ENCODE results near the gene KDM4F. TPM values are rescaled to one million over a fixed set of nuclear protein-coding genes. Genes with fewer than 3 reads are reported as not detected.

Gene KDM4F
- total and polyA plus RNA-seq, 2 of the 8 experiments (the other 6 are each of a cell fraction or from before 2014, with no cell fraction given) = not detected

DNA sequence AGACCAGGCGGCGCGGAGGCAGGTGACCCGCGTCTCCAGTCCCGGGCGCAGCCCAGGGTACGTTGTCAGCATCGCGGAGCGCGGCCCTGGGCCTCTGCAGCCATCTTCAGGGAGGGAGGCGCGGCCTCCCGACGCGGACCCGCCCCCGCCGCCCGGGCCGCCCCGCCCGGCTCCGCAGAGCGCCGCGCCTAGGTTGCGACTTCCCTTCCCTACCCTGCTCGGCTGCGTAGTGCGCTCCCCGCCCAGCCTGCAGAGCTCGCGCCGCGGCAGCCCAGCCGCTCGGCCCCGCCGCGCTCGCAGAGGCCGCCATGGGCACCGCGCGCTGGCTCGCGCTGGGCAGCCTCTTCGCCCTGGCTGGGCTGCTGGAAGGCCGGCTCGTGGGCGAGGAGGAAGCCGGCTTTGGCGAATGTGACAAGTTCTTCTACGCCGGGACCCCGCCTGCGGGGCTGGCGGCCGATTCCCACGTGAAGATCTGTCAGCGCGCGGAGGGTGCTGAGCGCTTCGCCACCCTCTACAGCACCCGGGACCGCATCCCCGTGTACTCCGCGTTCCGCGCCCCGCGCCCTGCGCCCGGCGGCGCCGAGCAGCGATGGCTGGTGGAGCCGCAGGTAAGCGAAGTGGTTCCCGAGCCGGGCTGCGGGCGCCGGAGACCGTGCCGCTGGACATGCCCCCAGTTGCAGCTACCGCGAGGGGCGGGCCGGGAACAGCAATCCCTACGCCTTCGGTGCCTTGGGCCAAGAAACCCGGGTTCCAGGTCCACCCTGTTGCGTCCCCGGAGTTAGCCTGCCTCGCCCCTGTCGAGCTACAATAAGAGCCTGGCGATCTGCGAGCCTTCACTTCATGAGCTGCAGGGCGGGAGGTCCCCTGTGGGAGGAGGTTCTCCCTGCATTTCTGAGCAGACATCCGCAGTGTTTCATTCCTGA is 40.7 kb downstream of the KDM4F start, which contains the start of gene ENDOD1 (continued):
- TF ChIP-seq KDM1A (IDR thresholded peaks at IDR 0.05; ENCODE audit: borderline replicate concordance, low read length) = no peak
- TF ChIP-seq SIRT6 (IDR thresholded peaks at IDR 0.05; ENCODE audit: low read length) = no peak
